IMR-90 (cell line): ENCODE measurements around the gene ADGRL3.

Experiments
- MXI1 ChIP-seq: IDR thresholded peaks from 2 replicates; pipeline ENCODE4 v1.6.1; 2012; ENCODE audit warnings: low read depth, mild to moderate bottlenecking, low read length, moderate library complexity, borderline replicate concordance
- POLR2A ChIP-seq: IDR thresholded peaks from 2 replicates; pipeline ENCODE4 v1.6.1; 2012; ENCODE audit warnings: mild to moderate bottlenecking, low read depth, low read length
- RFX5 ChIP-seq: IDR thresholded peaks from 2 replicates; pipeline ENCODE4 v1.8.0; 2012; ENCODE audit warnings: low read depth, mild to moderate bottlenecking, low read length, moderate library complexity
- SMC3 ChIP-seq: fragments of 150-350 bp; IDR thresholded peaks from 2 replicates; pipeline ENCODE4 v1.6.1; 2016; ENCODE audit warnings: low read depth, mild to moderate bottlenecking, antibody characterized with exemption, low read length, moderate library complexity
- TF ChIP-seq, protein P1 (sequence below): conservative IDR thresholded peaks from 2 replicates; pipeline ENCODE4 v1.5.1; 2012; ENCODE audit warnings: mild to moderate bottlenecking, low read depth, low read length, improper control_type of control experiment
- TF ChIP-seq, protein P2 (sequence below): fragments of 150-350 bp; IDR thresholded peaks from 2 replicates; pipeline ENCODE4 v1.6.1; 2016; ENCODE audit warnings: low read depth, mild to moderate bottlenecking, low read length, moderate library complexity, borderline replicate concordance

DNA sequence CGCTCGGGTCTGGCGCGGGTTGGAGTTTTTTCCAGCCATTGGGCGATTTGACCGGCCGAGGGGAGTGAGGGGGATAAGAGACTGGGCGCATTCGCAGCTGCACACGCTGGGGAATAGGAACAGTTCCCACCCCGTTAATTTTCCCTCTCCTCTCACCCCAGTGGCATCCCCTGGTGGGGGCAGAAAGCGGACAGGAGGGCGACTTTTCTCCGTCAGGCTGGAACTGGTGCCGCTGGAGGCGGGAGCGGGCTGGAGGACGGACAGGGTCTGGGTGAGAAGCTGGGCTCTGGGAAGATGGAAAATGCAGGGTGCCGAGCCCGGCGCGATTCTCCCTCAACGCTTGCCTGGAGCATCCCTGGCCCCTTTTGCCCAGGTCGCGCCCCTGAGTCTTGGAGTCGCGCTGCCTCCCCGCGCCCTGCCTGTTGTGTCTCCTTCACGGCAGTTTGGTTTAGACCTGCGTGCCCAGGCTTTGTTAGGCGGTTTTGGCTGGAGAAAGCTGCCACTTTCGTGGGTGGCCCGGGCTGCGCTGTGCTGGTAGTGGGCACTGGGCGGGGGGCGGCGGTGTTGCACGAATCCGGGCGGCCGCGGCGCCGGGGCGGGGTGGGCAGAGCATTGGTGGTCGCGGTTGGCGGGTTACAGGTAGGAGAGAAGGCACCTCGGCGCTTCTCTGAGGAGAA lies 2.0 kb downstream of the ADGRL3 start:
- TF ChIP-seq SMC3, result no peak
- TF ChIP-seq MXI1, result no peak
- TF ChIP-seq, protein P1, sequence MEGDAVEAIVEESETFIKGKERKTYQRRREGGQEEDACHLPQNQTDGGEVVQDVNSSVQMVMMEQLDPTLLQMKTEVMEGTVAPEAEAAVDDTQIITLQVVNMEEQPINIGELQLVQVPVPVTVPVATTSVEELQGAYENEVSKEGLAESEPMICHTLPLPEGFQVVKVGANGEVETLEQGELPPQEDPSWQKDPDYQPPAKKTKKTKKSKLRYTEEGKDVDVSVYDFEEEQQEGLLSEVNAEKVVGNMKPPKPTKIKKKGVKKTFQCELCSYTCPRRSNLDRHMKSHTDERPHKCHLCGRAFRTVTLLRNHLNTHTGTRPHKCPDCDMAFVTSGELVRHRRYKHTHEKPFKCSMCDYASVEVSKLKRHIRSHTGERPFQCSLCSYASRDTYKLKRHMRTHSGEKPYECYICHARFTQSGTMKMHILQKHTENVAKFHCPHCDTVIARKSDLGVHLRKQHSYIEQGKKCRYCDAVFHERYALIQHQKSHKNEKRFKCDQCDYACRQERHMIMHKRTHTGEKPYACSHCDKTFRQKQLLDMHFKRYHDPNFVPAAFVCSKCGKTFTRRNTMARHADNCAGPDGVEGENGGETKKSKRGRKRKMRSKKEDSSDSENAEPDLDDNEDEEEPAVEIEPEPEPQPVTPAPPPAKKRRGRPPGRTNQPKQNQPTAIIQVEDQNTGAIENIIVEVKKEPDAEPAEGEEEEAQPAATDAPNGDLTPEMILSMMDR, result no peak
- TF ChIP-seq POLR2A, result no peak
- no peak for TF ChIP-seq RFX5
- TF ChIP-seq, protein P2, sequence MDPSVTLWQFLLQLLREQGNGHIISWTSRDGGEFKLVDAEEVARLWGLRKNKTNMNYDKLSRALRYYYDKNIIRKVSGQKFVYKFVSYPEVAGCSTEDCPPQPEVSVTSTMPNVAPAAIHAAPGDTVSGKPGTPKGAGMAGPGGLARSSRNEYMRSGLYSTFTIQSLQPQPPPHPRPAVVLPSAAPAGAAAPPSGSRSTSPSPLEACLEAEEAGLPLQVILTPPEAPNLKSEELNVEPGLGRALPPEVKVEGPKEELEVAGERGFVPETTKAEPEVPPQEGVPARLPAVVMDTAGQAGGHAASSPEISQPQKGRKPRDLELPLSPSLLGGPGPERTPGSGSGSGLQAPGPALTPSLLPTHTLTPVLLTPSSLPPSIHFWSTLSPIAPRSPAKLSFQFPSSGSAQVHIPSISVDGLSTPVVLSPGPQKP, result no peak
